K562 (cell line): Measurements from ENCODE around the gene NFKB2. TPM values are rescaled to one million over a fixed set of nuclear protein-coding genes. Genes with fewer than 3 reads are reported as not detected.

ENCODE experiments used
- ATAC-seq: fragments of 200-7000 bp; cut with Tn5 transposase; 3 replicates; pipeline ENCODE4 v1.9.1; 2020; ENCODE audit warnings: moderate library complexity
- BruUV-seq: library from RNA; stranded (reverse); fragments of 400-500 nt; replicated peaks from 2 replicates; lab custom pipeline; 2021; lab: Mats Ljungman, UMichigan
- CTCF ChIA-PET: fragments of 300-600 bp; formaldehyde crosslinking; extraction: SDS; loops from one replicate; lab custom pipeline; 2021; ENCODE audit warnings: low intra/inter-chr PET ratio; lab: Yijun Ruan, JAX
- POLR2A ChIA-PET: fragments of 300-600, 350-650 bp; sonication (Branson Sonifier 250); formaldehyde crosslinking; extraction: SDS; loops from one replicate; lab custom pipeline; 2021; ENCODE audit warnings: antibody characterized with exemption, inconsistent platforms; lab: Yijun Ruan, JAX
- DNase-seq, 4 experiments: peaks; one replicate each; pipeline versions ENCODE4 v3.0.0 to v3.0.0-alpha.2; 2011 to 2018; ENCODE audit warnings: low spot score in 3 of 4, mixed read lengths in 3 of 4; ENCODE audit errors: extremely low read depth in 1 of 4
- FAIRE-seq: peaks from 2 replicates; lab custom pipeline; 2011; peaks lifted over from hg19 to GRCh38; lab: Jason Lieb, UNC
- H2AFZ ChIP-seq: 2 replicates; pipeline ENCODE4 v1.6.0; 2011; ENCODE audit warnings: low read depth, low read length, control low read depth, inconsistent platforms
- H3K27ac ChIP-seq: fragments of 200-600 bp; 3 replicates; pipeline ENCODE4 v1.8.0; 2011; ENCODE audit warnings: low read depth, mild to moderate bottlenecking, control low read depth, inconsistent platforms, low read length, moderate library complexity, mixed read lengths; ENCODE audit errors: extremely low read depth
- H3K27me3 ChIP-seq, 2 experiments: fragments of 300-600 bp in 1 of 2; 2 replicates in 1 of 2; 3 replicates in 1 of 2; pipeline versions ENCODE4 v1.6.0 to v1.8.0; 2011; ENCODE audit warnings: inconsistent platforms in 2 of 2, low read length in 2 of 2, mild to moderate bottlenecking in 1 of 2, mixed read lengths in 1 of 2, moderate library complexity in 1 of 2; ENCODE audit not compliant: control insufficient read depth in 2 of 2, insufficient read depth in 2 of 2
- H3K36me3 ChIP-seq: fragments of 300-600 bp; 3 replicates; pipeline ENCODE4 v1.8.0; 2011; ENCODE audit warnings: mild to moderate bottlenecking, low read length, inconsistent platforms; ENCODE audit not compliant: control insufficient read depth, insufficient read depth
- H3K4me1 ChIP-seq, 2 experiments: fragments of 200-600 bp in 1 of 2; replicated peaks in 1 of 2; 2 replicates in 1 of 2; 3 replicates in 1 of 2; pipeline versions ENCODE4 v1.5.1 to v1.8.0; 2011; ENCODE audit warnings: inconsistent platforms in 2 of 2, low read length in 2 of 2, mild to moderate bottlenecking in 1 of 2, mixed read lengths in 1 of 2, moderate library complexity in 1 of 2; ENCODE audit not compliant: control insufficient read depth in 2 of 2, insufficient read depth in 2 of 2
- H3K4me2 ChIP-seq: 2 replicates; pipeline ENCODE4 v1.6.1; 2011; ENCODE audit warnings: low read length, control low read depth, inconsistent platforms, mixed read lengths; ENCODE audit not compliant: insufficient read depth
- H3K4me3 ChIP-seq: fragments of 200-600 bp; sonication (generic), shearing (Covaris generic); 2 replicates; pipeline ENCODE4 v1.5.1; 2016; ENCODE audit warnings: control low read depth, inconsistent platforms
- H3K79me2 ChIP-seq: fragments of 200-600 bp; 3 replicates; pipeline ENCODE4 v1.8.0; 2011; ENCODE audit warnings: low read length, inconsistent platforms; ENCODE audit not compliant: control insufficient read depth, insufficient read depth
- H3K9ac ChIP-seq, 2 experiments: 2 replicates each; pipeline versions ENCODE4 v1.6.0 to v1.6.1; 2011; ENCODE audit warnings: low read depth in 2 of 2, low read length in 2 of 2, control low read depth in 1 of 2, inconsistent platforms in 1 of 2, mild to moderate bottlenecking in 1 of 2, mixed read lengths in 1 of 2; ENCODE audit not compliant: insufficient read depth in 1 of 2
- H3K9me1 ChIP-seq: one replicate; pipeline ENCODE4 v1.6.0; 2011; ENCODE audit warnings: inconsistent platforms, mild to moderate bottlenecking, low read length, moderate library complexity; ENCODE audit not compliant: control insufficient read depth, insufficient read depth
- H3K9me3 ChIP-seq: replicated peaks from 2 replicates; pipeline ENCODE4 v1.5.1; 2011; ENCODE audit warnings: low read depth, low read length, inconsistent platforms; ENCODE audit not compliant: control insufficient read depth, insufficient read depth
- H4K20me1 ChIP-seq: replicated peaks from 2 replicates; pipeline ENCODE4 v1.6.1; 2011; ENCODE audit warnings: low read length, inconsistent platforms, mixed read lengths; ENCODE audit not compliant: control insufficient read depth, insufficient read depth
- SAFB ChIP-seq: fragments of 200-400 bp; formaldehyde crosslinking; IDR thresholded peaks from 2 replicates; pipeline ENCODE4 v1.6.1; 2017; ENCODE audit warnings: low read depth, low read length, borderline replicate concordance
- SPI1 ChIP-seq: IDR thresholded peaks from 2 replicates; pipeline ENCODE4 v1.6.1; 2011; ENCODE audit warnings: low read depth, low read length, control low read depth, borderline replicate concordance
- ZNF121 ChIP-seq: sonication (generic); formaldehyde crosslinking; conservative IDR thresholded peaks from 2 replicates; pipeline ENCODE4 v1.8.0; 2022; ENCODE audit warnings: missing genetic modification reagents
- ZNF431 ChIP-seq: sonication (generic); formaldehyde crosslinking; IDR thresholded peaks from 2 replicates; pipeline ENCODE4 v1.8.0; 2022; ENCODE audit warnings: mild to moderate bottlenecking, missing genetic modification reagents
- WGBS: fragments of 100-300 bp; shearing (Covaris generic); methylation state at CpG from one replicate; pipeline ENCODE4 v1.1.6; 2016; ENCODE audit warnings: low coverage, mixed read lengths; ENCODE audit not compliant: insufficient coverage; ENCODE audit errors: missing lambda C conversion rate; 5-methylcytosine and 5-hydroxymethylcytosine counted together
- in situ Hi-C: fragments of 300-500 bp; cut with MboI; formaldehyde crosslinking; loops from 4 replicates; pipeline ENCODE4 v1.15.0; 2018; ENCODE audit warnings: inconsistent platforms, mixed read lengths
- intact Hi-C: fragments of 100-400 bp; cut with micrococcal nuclease; formaldehyde crosslinking; loops from 2 replicates; pipeline ENCODE4 v1.14.2; 2022
- polyA plus RNA-seq, 8 experiments: library from polyadenylated mRNA; depleted of rRNA in 4 of 8; stranded (reverse) in 5 of 8; unstranded in 3 of 8; fragments of >200 nt; fragmentation: Nextera tagmentation in 2 of 8; fragmentation: Illumina TruSeq in 1 of 8; extraction: Ambion mirVana in 2 of 8; extraction: Trizol in 1 of 8; gene quantifications; 2 replicates each; pipeline versions ENCODE4 v1.2.1 to v1.2.3, GENCODE V29; 2011 to 2014; ENCODE audit warnings: inconsistent platforms in 1 of 8, missing spikeins in 1 of 8
- total RNA-seq, 7 experiments: library from RNA; depleted of rRNA in 6 of 7; stranded (reverse); fragments of >200 nt in 6 of 7; fragmentation: Illumina TruSeq in 2 of 7; extraction: Trizol in 2 of 7; gene quantifications; 2 replicates each; pipeline versions ENCODE4 v1.2.1 to v1.2.3, GENCODE V29; 2011 to 2021; ENCODE audit warnings: low replicate concordance in 1 of 7
- TF ChIP-seq, protein P1 (sequence below): fragments of 450-650 bp; formaldehyde crosslinking; IDR thresholded peaks from 2 replicates; pipeline ENCODE4 v1.4.0; 2022; ENCODE audit warnings: missing genetic modification characterization

NFKB2 gene
- total and polyA plus RNA-seq, 9 of the 15 experiments (the other 6 are each of a cell fraction or from before 2014, with no cell fraction given), result 0.07 to 20.3 (median 7.9) TPM

DNA sequence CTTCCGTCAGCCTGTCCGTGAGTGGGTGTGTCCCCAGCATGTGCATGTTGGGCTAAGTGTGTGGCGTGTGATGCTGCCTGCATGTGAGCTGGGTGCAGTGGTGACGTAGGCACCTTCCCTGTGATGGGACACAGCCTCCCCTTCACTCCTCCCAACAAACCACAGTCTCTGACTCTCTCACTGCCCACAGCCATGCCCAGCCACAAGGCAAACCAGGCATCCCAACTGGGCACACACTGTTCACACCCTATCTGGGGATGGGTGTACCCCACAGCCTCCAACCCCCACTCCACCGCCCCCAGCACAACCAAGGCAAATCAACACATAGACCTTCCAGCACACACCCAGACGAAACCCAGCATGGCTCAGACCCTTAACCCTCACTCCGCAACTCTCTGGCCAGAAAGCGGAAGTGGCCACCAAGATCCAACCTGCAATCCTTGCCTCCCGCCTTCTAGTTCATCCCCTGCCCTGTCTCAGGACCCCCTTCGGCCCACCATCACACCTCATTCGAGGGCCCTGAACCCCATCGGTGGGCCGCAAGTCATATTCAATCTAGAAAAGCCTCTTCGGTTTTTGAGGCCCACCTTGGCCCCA is 12.7 kb downstream of the NFKB2 start:
- ChIA-PET CTCF (no interaction called here), POLR2A (interaction anchor here (0.7 kb wide), 1 partner anchor 11 kb away, joined by 3 read pairs; no protein-coding TSS in a partner anchor)
- intact Hi-C loops (no loop called here), in situ Hi-C loops (no loop called here)
- Histone ChIP-seq H3K27me3 (peaks cover 10 to 49% of the 10 kb centered on the region in 2 experiments; a peak in 3 of 5 replicates), H4K20me1 (no peaks in the 10 kb centered on the region), H3K4me1 (peaks cover 3 to 47% of the 10 kb centered on the region in 2 experiments; a peak in 4 of 5 replicates), H2AFZ (no peak overlapping the region), H3K4me2 (no peak overlapping the region), H3K4me3 (no peak overlapping the region)
- FAIRE-seq (no peak), DNase-seq (no peak)
- BruUV-seq, result no TSS peak
- TF ChIP-seq, protein P1, sequence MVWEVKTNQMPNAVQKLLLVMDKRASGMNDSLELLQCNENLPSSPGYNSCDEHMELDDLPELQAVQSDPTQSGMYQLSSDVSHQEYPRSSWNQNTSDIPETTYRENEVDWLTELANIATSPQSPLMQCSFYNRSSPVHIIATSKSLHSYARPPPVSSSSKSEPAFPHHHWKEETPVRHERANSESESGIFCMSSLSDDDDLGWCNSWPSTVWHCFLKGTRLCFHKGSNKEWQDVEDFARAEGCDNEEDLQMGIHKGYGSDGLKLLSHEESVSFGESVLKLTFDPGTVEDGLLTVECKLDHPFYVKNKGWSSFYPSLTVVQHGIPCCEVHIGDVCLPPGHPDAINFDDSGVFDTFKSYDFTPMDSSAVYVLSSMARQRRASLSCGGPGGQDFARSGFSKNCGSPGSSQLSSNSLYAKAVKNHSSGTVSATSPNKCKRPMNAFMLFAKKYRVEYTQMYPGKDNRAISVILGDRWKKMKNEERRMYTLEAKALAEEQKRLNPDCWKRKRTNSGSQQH (CRISPR knock-in tag), result no peak
- TF ChIP-seq ZNF431 (CRISPR knock-in tag) (no peak), SPI1 (peak; percentile 57; the same call in 1 of the 2 replicates), ZNF121 (CRISPR knock-in tag) (no peak), SAFB (no peak)
- TF ChIP-seq, all 486 proteins: peak for 1
- no peak for ATAC-seq
- 44% methylated on average over 11 of the region's 14 CpGs for WGBS
- H3K9me1 ChIP-seq, result no peaks in the 10 kb centered on the region
- H3K9me3 ChIP-seq, result no peaks in the 10 kb centered on the region
- no peak overlapping the region for H3K9ac ChIP-seq
- no peaks in the 10 kb centered on the region for H3K36me3 ChIP-seq
- no peak overlapping the region for H3K27ac ChIP-seq
- H3K79me2 ChIP-seq, result no peaks in the 10 kb centered on the region
